Mesothelial cell of epicardium (in vitro differentiated cells): ENCODE measurements around the gene REEP1. TPM values are rescaled to one million over a fixed set of nuclear protein-coding genes. Genes with fewer than 3 reads are reported as not detected.
A peak's percentile ranks its signal among the peaks of the same experiment; 100 is the strongest.

Source experiments
- DNase-seq, 2 experiments: peaks; one replicate each; pipeline ENCODE4 v3.0.0; 2021; ENCODE audit warnings: low spot score in 2 of 2; ENCODE audit not compliant: unreplicated experiment in 2 of 2
- H3K27ac Mint-ChIP-seq: 2 replicates; pipeline ENCODE4 v1.8.0; 2021; ENCODE audit warnings: mixed read lengths
- H3K27me3 Mint-ChIP-seq: 2 replicates; pipeline ENCODE4 v1.8.0; 2021; ENCODE audit warnings: low read depth, mixed read lengths
- H3K36me3 Mint-ChIP-seq: 2 replicates; pipeline ENCODE4 v1.8.0; 2021; ENCODE audit warnings: mixed read lengths
- H3K4me1 Mint-ChIP-seq: 2 replicates; pipeline ENCODE4 v1.8.0; 2021; ENCODE audit warnings: mixed read lengths
- H3K4me3 Mint-ChIP-seq: 2 replicates; pipeline ENCODE4 v1.8.0; 2021; ENCODE audit warnings: mild to moderate bottlenecking, moderate library complexity, mixed read lengths
- H3K9me3 Mint-ChIP-seq: 2 replicates; pipeline ENCODE4 v1.8.0; 2021; ENCODE audit warnings: mixed read lengths
- CTCF ChIP-seq: fragments of 200-600 bp; sonication (generic); IDR thresholded peaks from one replicate; pipeline ENCODE4 v1.5.0; 2021; ENCODE audit warnings: antibody characterized with exemption; ENCODE audit not compliant: unreplicated experiment
- total RNA-seq: library from RNA; stranded (reverse); gene quantifications from 3 replicates; pipeline ENCODE4 v1.2.1, GENCODE V29; 2021

REEP1 gene
- total RNA-seq, 1 donor from 2014 or later, result 1.9 TPM

DNA sequence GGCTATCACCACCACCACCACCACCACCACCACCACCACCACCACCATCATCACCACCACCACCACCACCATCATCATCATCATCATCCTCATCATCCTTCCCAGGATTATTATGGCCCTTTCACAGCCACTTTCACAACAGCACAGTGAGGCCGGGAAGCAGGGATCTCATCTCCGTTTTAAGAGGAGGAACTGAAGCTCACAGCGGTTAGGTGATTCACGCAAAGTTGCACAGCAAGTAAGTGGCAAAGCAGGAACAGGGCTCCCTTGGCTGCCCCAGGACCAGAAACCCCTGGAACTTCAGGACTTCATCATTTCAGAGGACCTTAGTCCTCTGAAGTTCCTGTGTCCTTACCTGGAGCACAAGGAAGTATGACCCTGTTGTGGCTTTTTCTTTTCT, 111.4 kb downstream of the REEP1 start:
- no peaks in the 10 kb centered on the region for H3K9me3 Mint-ChIP-seq

GRCh38 chr2:86225581-86225980, 111.8 kb downstream of the REEP1 start:
- no peak overlapping the region for H3K4me3 Mint-ChIP-seq
- peaks cover 34% of the 10 kb centered on the region for H3K4me1 Mint-ChIP-seq
- no peak overlapping the region for H3K27ac Mint-ChIP-seq
- H3K9me3 Mint-ChIP-seq, result no peaks in the 10 kb centered on the region
- no peaks in the 10 kb centered on the region for H3K27me3 Mint-ChIP-seq
- no peaks in the 10 kb centered on the region for H3K36me3 Mint-ChIP-seq
- TF ChIP-seq CTCF, result no peak
- no peak for DNase-seq

More for the DNA sequence above, 111.4 kb downstream of the REEP1 start:
- no peaks in the 10 kb centered on the region for H3K36me3 Mint-ChIP-seq
- H3K4me3 Mint-ChIP-seq, result no peak overlapping the region
- H3K27ac Mint-ChIP-seq, result no peak overlapping the region
- no peak for TF ChIP-seq CTCF
- DNase-seq, result no peak
- no peaks in the 10 kb centered on the region for H3K27me3 Mint-ChIP-seq
- peaks cover 34% of the 10 kb centered on the region for H3K4me1 Mint-ChIP-seq

DNA sequence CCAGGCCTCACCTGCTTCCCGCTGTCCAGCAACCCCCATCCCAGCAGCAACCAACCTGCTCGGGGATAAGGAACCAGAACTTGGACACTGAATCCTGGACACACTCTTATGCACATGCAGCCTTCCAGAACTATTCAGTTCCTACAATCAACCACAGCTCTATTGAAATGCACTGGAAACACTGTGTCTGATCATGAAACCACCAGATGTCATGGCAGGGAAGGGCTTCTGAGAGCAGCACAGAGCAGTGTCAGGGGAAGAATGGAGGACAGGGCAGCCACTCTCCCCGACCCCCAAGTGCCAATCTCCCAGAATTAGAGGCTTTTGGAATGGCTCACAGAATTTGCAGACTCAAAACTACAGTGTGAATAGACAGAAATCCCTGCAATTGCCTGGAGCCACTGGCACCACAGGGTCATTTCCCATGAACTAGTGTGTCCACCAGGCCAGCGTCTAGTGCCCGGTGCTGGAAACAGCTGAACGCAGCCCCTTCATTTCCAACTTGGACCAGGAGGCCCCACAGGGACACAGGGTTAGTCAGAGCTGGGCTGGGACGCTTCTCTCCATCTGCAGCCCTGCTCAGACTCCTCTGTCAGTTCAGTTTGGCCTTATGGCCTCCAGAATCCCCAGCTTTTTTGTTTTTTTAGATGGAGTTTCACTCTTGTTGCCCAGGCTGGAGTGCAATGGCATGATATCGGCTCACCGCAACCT, 112.6 kb downstream of the REEP1 start:
- TF ChIP-seq CTCF, result no peak
- H3K27me3 Mint-ChIP-seq, result no peaks in the 10 kb centered on the region
- no peaks in the 10 kb centered on the region for H3K9me3 Mint-ChIP-seq
- H3K36me3 Mint-ChIP-seq, result no peaks in the 10 kb centered on the region
- H3K27ac Mint-ChIP-seq, result no peak overlapping the region
- no peak overlapping the region for H3K4me3 Mint-ChIP-seq
- no peak for DNase-seq
- peaks cover 34% of the 10 kb centered on the region for H3K4me1 Mint-ChIP-seq

DNA sequence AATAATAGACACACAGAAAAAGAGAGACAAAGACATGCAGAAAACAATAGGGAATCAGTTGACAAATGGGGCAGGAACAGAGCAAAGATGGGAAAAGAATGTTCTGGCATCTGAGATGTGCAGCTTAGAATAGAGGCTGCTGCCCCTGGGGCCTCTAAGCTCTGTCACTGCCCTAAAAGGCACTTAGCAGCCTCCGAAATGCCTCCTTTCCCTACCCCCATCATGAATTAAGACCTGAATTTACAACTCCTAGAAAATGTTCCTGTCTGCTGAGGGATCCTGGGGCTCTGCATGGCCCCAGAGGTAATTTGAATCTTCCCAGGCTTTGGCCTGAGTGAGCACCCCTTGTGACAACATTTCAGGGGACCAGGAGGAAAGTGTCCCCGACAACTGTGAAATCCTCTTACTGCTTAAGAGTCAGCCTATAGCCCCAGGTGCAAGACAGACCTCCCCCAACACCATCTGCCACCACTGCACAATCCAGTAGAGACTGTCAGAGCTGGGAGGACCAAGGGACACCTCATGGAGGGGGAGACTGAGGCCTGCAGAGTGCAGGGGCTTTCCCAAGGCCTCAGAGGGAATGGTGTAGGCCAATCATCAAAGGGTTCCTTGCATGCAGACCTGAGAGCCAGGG, 113.4 kb downstream of the REEP1 start:
- Mint-ChIP-seq H3K27me3 (no peaks in the 10 kb centered on the region), H3K9me3 (no peaks in the 10 kb centered on the region), H3K4me3 (no peak overlapping the region), H3K27ac (peak overlapping the region; percentile 47), H3K4me1 (peaks cover 29% of the 10 kb centered on the region), H3K36me3 (no peaks in the 10 kb centered on the region)
- TF ChIP-seq CTCF, result no peak
- DNase-seq, result no peak

DNA sequence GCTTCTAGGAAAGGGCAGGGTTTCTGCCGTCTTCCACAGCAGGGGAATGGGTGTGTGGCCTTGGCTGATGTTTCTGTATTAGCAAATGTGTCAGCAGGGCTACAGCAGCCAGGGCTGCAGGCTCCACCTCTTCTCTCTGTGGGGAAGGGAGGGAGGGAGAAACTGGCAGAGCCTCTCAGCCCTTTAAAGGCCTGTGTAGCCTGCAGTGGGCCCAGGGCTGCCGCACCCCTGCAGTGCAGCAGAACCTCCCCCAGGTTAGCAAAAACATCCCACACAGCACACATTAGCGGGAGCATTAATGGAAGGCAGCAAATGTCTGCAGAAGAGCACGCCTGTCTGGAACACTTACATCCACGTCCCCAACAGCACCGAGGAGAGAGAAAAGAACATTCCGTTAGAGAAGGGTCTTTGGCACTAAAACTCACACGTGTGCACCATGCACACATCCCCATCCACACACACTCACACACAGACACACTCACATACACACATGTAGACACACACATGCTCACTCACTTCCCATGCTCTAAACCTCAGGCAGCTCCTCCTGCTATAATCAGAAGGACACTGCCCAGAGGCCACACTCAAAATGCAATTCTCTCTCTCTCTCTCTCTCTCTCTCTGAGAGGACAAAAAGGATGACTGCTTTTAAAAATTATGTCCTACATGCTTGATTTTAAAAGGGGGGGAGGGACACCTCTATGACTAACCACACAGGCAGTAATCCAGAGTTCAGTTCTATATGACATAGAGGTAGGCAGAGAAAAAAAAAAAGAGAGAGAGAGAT, 114.1 kb downstream of the REEP1 start:
- Mint-ChIP-seq H3K9me3 (no peaks in the 10 kb centered on the region), H3K27ac (peak overlapping the region; percentile 41), H3K36me3 (no peaks in the 10 kb centered on the region), H3K4me3 (no peak overlapping the region), H3K4me1 (peaks cover 25% of the 10 kb centered on the region), H3K27me3 (no peaks in the 10 kb centered on the region)
- no peak for TF ChIP-seq CTCF
- DNase-seq, result peak in 1 of 2 experiments; percentile 47
